Fibroblast of villous mesenchyme (primary cell): ENCODE results near the gene FAM187B. TPM values are rescaled to one million over a fixed set of nuclear protein-coding genes. Genes with fewer than 3 reads are reported as not detected.
"Not testable (repeated sequence)": the region's sequence is repeated elsewhere in the genome, so short reads cannot be mapped to it uniquely, and the experiment has no call there.

Experiments used
- DNase-seq: peaks from one replicate; pipeline ENCODE4 v3.0.0-alpha.2; 2010; ENCODE audit warnings: low read depth
- H3K4me3 ChIP-seq: 2 replicates; pipeline ENCODE4 v1.5.1; 2011; ENCODE audit warnings: low read depth, mild to moderate bottlenecking, low read length
- total RNA-seq: library from RNA; depleted of rRNA; stranded (reverse); fragments of >200 nt; gene quantifications from 2 replicates; pipeline ENCODE4 v1.2.3, GENCODE V29; 2012
- TF ChIP-seq, protein P1 (sequence below): IDR thresholded peaks from 2 replicates; pipeline ENCODE4 v1.5.1; 2012; ENCODE audit warnings: low read depth, mild to moderate bottlenecking, low read length; ENCODE audit not compliant: insufficient read depth

Gene FAM187B
- total RNA-seq, 1 donor: not detected

DNA sequence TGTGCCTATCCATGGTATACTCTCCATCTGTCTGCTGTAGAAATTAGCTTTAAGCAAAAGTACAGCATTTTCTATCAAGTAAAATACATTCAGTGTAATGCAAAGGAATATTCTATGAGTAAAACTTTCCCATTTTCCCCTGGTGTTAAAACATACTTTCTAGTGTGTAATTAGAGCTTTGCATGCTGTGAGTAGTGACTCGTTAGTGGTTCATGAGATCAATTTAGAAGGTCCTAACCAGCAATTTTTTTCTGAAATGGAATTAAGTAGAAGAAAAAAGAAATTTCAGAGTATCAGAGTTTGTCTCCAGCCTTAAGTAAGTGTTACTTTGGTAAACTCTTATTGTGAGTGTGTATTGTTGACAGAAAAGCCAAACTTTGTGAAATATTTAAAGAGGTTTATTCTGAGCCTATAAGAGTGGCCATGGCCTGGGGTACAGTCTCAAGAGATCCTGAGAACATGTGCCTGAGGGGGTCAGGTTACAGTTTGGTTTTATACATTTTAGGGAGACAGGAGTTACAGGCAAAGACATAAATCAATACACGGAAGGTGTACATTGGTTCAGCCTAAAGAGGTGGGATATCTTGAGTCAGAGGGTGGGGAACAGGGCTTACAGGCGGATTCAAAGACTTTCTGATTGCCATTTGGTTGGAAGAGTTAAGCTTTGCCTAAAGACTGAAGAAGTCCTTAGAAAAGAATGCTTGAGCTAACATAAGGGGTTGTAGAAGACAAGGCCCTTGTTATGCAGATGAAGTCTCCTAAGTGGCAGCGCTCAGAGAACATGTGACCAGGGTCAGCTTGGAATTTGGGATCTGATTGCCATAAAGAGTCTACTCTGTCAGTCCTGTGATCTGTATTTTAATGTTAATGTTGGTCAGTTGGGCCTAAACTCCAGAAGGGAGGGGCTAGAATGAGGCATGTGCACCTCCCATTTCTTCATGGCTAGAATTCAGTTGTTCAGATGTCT, 25.5 kb downstream of the FAM187B start:
- H3K4me3 ChIP-seq: no peak overlapping the region
- no peak for DNase-seq
- TF ChIP-seq, protein P1, sequence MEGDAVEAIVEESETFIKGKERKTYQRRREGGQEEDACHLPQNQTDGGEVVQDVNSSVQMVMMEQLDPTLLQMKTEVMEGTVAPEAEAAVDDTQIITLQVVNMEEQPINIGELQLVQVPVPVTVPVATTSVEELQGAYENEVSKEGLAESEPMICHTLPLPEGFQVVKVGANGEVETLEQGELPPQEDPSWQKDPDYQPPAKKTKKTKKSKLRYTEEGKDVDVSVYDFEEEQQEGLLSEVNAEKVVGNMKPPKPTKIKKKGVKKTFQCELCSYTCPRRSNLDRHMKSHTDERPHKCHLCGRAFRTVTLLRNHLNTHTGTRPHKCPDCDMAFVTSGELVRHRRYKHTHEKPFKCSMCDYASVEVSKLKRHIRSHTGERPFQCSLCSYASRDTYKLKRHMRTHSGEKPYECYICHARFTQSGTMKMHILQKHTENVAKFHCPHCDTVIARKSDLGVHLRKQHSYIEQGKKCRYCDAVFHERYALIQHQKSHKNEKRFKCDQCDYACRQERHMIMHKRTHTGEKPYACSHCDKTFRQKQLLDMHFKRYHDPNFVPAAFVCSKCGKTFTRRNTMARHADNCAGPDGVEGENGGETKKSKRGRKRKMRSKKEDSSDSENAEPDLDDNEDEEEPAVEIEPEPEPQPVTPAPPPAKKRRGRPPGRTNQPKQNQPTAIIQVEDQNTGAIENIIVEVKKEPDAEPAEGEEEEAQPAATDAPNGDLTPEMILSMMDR: no peak

DNA sequence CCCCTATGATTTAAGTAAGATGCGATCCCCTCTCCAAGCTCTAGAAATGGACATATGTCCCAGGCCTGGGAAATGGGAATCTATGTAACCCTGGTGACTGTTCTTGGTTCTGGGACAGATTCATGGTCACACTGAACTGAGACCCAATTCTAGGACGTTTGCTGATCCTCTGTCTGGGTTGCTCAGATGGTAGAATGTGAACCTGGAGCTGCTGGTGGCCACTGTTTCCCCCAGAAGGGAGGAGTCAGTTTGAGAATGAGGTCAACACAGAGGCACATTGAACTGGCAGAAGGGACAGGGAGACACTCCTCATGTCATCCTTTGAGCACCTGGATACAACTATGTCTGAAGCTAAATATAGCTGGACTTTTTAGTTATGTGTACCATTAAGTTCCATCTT, 29.1 kb downstream of the FAM187B start:
- TF ChIP-seq, protein P1: no peak
- no peak for DNase-seq

DNA sequence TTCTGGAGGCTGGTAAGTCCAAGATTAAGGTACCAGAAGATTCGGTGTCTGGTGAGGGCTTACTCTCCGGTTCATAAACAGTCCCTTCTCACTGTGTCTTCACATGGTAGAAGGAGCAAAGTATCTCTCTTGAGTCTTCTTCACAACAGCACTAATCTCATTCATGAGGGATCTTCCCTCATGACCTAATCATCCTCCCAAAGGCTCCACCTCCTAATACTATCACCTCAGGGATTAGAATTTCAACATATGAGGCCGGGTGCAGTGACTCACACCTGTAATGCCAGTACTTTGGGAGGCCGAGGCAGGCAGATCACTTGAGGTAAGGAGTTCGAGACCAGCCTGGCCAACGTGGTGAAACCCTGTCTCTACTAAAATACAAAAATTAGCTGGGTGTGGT, 31.7 kb downstream of the FAM187B start:
- DNase-seq, H3K4me3 ChIP-seq: not testable (repeated sequence)

More for the DNA sequence above, 29.1 kb downstream of the FAM187B start:
- H3K4me3 ChIP-seq: no peak overlapping the region

DNA sequence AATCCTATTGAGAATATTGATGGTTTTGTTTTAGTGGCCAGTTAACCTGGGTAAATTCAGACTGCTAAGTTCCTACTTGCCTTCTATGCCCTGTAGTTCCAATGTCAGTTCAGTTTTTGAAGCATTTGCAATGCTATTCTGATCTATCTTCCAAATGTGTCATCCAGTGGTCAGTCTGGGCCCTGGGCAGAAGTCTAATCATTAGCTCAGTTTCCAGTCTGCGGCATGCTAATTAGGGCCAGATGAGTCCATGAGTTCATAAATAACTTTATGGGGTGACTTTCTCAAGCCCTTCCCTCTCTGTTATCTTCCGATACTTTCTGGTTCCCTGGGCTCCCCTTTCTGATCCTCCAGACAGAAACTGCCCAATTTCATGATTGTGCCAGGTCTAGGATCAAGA, 32.7 kb downstream of the FAM187B start:
- TF ChIP-seq, protein P1: no peak
- H3K4me3 ChIP-seq: no peak overlapping the region
- DNase-seq: no peak

DNA sequence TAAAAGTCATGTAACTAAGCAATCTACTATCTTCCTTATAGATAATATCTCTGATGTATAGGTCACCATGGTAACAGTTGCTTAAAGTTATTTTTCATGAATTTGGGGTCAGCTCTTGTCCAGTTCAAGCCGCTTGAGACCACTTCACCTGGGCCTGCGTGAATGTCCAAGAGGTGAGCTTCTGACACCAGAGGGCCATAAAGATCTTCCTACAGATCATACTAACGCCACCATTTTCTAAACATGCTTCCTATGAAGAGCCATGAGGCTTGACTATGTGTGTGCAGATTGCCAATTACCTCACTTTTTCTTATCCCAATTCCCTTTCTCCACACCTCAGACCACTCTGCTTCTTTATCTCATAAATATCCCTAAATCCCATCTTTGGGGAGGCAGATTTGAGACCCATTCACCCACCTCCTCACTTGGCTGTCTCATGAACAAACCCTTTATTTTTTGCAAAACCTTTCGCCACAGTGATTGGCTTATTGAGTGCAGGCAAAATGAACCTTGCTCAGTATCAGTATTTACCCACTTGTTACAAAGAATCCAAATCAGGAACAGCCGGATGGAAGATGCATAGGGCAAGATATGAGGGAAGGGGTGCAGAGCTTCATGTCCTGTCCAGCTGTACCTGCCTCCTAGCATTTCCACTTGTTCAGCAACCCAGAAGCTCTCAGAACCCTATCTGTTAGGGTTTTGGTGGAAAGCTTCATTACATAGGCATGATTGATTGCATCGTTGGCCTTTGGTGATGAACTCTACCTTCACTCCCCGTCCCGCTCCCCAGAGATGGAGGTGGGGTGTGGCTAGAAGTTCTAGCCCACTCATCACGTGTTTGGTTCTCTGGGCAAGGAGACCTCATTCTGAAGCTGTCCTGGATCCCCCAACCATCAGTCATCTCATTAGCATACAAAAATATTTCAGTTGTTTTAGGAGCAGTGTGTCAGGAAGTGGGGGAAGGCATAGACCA, 34.2 kb downstream of the FAM187B start:
- DNase-seq: no peak
- no peak overlapping the region for H3K4me3 ChIP-seq
- TF ChIP-seq, protein P1: no peak

DNA sequence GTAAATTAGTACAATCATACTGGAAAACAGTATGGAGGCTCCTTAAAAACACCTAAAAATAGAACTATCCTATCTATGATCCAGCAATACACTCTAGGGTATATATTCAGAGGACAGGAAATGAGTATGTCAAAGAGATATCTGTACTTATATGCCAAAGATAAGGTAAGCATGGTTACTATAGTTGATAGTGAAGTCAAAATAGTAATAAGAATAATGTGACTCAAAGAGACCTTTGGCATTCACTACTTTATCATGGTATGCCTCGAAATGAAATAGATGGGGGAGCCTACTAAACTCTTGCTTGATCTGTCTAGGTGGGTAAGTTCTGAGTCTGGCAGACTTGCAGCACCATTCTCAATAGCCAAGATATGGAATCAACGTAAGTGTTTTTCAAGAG, 43.7 kb downstream of the FAM187B start:
- no peak overlapping the region for H3K4me3 ChIP-seq
- TF ChIP-seq, protein P1: no peak
- DNase-seq: no peak

DNA sequence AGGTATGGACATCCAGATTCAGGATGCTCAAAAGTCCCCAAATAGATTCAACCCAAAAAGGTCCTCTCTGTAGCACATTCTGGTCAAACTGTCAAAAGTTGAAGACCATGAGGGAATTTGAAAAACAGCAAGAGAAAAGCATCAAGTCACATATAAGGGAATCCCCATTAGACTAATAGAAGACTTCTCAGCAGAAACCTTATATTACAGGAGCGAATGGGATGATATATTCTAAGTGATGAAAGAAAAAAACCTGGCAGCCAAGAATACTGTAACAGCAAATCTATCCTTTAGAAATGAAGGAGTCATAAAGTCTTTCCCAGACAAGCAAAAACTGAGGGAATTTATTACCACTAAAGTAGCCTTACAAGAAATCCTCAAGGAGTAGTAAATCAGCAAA, 44.3 kb downstream of the FAM187B start:
- no peak for DNase-seq
- no peak overlapping the region for H3K4me3 ChIP-seq
- TF ChIP-seq, protein P1: no peak
